Ovary (tissue), 3 donors: ENCODE results near the gene CCDC7.

Source experiments
- CTCF ChIP-seq, 3 donors: fragments of 450-650 bp in 2 of 3; fragments of 200-600 bp in 1 of 3; IDR thresholded peaks; one replicate each; pipeline versions ENCODE4 v1.5.1 to v1.8.0; 2016 to 2022; ENCODE audit warnings: antibody characterized with exemption in 3 of 3, mild to moderate bottlenecking in 1 of 3
- EP300 ChIP-seq: sonication (generic); formaldehyde crosslinking; IDR thresholded peaks from one replicate; pipeline ENCODE4 v1.6.1; 2017; ENCODE audit warnings: antibody characterized with exemption
- POLR2A ChIP-seq: fragments of 450-650 bp; IDR thresholded peaks from one replicate; pipeline ENCODE4 v1.6.1; 2017; ENCODE audit warnings: antibody characterized with exemption, mild to moderate bottlenecking, moderate library complexity
- donor health status: DM: no; HTN: no; CAD: no.

- TF ChIP-seq POLR2A (no peak), CTCF (IDR thresholded peaks at IDR 0.05) (no peak), EP300 (no peak)
Observed at GRCh38 chr10:32887481-32887880, 441.5 kb downstream of the CCDC7 start.
